GM21381 (cell line): ENCODE data around the gene HMGB3.

Source experiments
- ATAC-seq: cut with Tn5 transposase; IDR thresholded peaks from one replicate; pipeline ENCODE4 v1.9.1; 2021; ENCODE audit warnings: mild to moderate bottlenecking, moderate library complexity; ENCODE audit not compliant: unreplicated experiment

HMGB3 gene

GRCh38 chrX:151039351-151039750, 56.2 kb downstream of the HMGB3 start:
- no peak for ATAC-seq
